Neural progenitor cell (in vitro differentiated cells): ENCODE results near the gene STK39.

Source experiments
- EZH2 ChIP-seq: fragments of 200-600 bp; sonication (generic); IDR thresholded peaks from 2 replicates; pipeline ENCODE4 v1.6.1; 2017; ENCODE audit warnings: antibody characterized with exemption, mild to moderate bottlenecking, moderate library complexity
- EZH2phosphoT487 ChIP-seq: fragments of 200-600 bp; sonication (generic); IDR thresholded peaks from 2 replicates; pipeline ENCODE4 v1.6.1; 2017; ENCODE audit warnings: antibody characterized with exemption
- TF ChIP-seq, protein P1 (sequence below): fragments of 200-600 bp; sonication (generic); IDR thresholded peaks from 2 replicates; pipeline ENCODE4 v1.5.1; 2017; ENCODE audit warnings: antibody characterized with exemption, mild to moderate bottlenecking

DNA sequence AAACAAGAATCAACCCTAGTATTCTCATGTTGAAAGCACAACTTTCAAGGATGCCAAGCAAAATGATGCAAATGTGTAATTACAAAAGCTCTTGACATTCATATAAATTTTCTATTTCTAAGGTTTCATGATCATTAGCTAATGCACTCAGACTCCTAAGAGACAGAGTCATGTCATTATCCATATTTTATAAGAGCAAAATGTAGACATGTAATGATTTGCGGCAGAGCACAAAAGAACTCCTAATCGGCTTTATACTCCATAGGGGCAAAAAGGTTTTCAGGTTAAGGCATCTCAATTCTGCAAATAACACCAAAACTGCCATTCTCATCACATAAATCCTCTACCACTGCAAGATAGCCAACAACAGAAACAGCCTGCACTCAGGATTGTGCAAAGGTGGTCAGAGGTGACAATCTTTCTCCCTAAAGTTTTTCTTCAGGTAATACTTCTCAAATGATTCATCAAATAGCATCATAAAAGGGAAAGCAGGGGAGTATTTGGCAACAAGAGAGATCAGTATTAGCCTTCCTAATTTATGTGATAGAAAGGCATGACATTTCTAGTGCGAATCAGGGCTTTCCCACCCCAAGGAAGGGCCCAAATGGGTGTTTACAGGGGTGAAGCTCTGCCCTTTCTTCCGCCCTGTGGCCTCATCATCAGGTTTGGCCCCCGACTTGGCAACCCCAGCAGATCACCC, 64.7 kb downstream of the STK39 start:
- TF ChIP-seq, protein P1, sequence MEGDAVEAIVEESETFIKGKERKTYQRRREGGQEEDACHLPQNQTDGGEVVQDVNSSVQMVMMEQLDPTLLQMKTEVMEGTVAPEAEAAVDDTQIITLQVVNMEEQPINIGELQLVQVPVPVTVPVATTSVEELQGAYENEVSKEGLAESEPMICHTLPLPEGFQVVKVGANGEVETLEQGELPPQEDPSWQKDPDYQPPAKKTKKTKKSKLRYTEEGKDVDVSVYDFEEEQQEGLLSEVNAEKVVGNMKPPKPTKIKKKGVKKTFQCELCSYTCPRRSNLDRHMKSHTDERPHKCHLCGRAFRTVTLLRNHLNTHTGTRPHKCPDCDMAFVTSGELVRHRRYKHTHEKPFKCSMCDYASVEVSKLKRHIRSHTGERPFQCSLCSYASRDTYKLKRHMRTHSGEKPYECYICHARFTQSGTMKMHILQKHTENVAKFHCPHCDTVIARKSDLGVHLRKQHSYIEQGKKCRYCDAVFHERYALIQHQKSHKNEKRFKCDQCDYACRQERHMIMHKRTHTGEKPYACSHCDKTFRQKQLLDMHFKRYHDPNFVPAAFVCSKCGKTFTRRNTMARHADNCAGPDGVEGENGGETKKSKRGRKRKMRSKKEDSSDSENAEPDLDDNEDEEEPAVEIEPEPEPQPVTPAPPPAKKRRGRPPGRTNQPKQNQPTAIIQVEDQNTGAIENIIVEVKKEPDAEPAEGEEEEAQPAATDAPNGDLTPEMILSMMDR: no peak
- TF ChIP-seq EZH2: no peak
- TF ChIP-seq EZH2phosphoT487: no peak
